LNCAP (cell line): ENCODE measurements around the gene SNX13.

Experiments used
- CTCF ChIP-seq: fragments of 450-650 bp; IDR thresholded peaks from 2 replicates; pipeline ENCODE4 v1.5.1; 2017; ENCODE audit warnings: mild to moderate bottlenecking

Gene SNX13

DNA sequence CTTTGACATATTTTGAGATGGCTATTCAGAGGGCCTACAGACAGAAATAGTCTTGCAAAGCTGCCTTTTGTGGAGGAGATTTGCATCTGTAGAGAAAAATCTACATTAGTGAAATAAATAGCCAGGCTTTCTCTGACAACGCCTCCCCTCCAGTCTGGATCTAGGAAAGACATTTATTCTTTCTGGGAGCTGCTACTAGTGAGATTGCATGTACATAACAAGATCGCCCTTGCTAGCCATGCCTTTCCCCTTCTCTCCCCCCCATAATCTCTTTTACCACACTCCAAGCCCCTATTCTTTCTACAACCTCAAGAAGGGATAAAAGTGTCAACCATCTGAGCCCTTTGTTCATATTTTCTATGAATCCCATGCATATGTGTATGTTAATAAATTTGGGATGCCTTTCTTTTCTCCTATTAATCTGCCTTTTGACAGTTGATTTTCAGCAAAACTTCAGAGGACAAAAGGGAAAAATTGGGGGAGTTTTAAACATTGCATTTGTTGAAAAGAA is 194.2 kb downstream of the SNX13 start:
- TF ChIP-seq CTCF: no peak

DNA sequence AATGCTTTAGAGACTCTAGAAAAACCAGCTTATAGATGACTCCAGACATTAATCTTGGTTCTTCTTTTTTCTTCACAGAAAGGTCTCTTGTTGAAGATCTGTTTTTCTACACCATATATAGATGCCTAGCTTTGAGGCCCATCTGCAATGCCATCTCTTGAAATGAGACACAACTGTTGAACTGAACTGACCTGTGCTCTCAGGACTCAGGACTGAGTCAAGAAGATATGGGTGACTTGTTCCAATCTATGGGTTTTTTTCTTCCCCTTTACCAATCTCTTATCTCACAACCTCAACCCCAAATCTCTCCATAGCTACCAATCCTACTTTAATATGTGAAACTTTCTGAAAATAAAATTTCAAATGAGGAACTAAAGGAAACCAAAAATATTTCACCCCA is 194.7 kb downstream of the SNX13 start:
- TF ChIP-seq CTCF: no peak

GRCh38 chr7:17743316-17743715 is 197.0 kb downstream of the SNX13 start:
- no peak for TF ChIP-seq CTCF

- no peak for TF ChIP-seq CTCF
Observed at GRCh38 chr7:17741426-17741825, 198.9 kb downstream of the SNX13 start.
